SU-DHL-6 (cell line): ENCODE results near the gene CHODL.

Source experiments
- H2AFZ ChIP-seq: fragments of 200-600 bp; sonication (generic); 2 replicates; pipeline ENCODE4 v1.6.1; 2014; ENCODE audit warnings: low read depth, mild to moderate bottlenecking, moderate library complexity, mixed read lengths, antibody characterized with exemption, low read length; ENCODE audit not compliant: severe bottlenecking
- H3F3A ChIP-seq: fragments of 200-600 bp; shearing (Covaris generic); 2 replicates; pipeline ENCODE4 v1.6.0; 2016; ENCODE audit warnings: antibody characterized with exemption, mild to moderate bottlenecking; ENCODE audit not compliant: insufficient read depth
- H3K27ac ChIP-seq: fragments of 200-600 bp; sonication (generic); 2 replicates; pipeline ENCODE4 v1.5.1; 2016; ENCODE audit warnings: low read depth, mild to moderate bottlenecking, low read length, moderate library complexity, mixed read lengths
- H3K27me3 ChIP-seq: fragments of 200-600 bp; sonication (generic), shearing (Covaris generic); 2 replicates; pipeline ENCODE4 v1.6.0; 2014; ENCODE audit warnings: mild to moderate bottlenecking, low read length
- H3K36me3 ChIP-seq: fragments of 200-600 bp; sonication (generic); 2 replicates; pipeline ENCODE4 v1.6.1; 2014; ENCODE audit warnings: mild to moderate bottlenecking, low read length, mixed read lengths
- H3K4me2 ChIP-seq: fragments of 300-600, 200-600 bp; shearing (Covaris generic), sonication (generic); 2 replicates; pipeline ENCODE4 v1.6.0; 2014; ENCODE audit warnings: low read length, low read depth, mild to moderate bottlenecking; ENCODE audit not compliant: poor library complexity, severe bottlenecking
- H3K4me3 ChIP-seq: fragments of 200-600 bp; sonication (generic); 2 replicates; pipeline ENCODE4 v1.5.1; 2014; ENCODE audit warnings: antibody characterized with exemption, low read length, mild to moderate bottlenecking, mixed read lengths; ENCODE audit not compliant: insufficient read depth, poor library complexity, severe bottlenecking
- H3K79me2 ChIP-seq: fragments of 200-600 bp; sonication (generic); 2 replicates; pipeline ENCODE4 v1.6.1; 2014; ENCODE audit warnings: mild to moderate bottlenecking, low read length, moderate library complexity; ENCODE audit not compliant: insufficient read depth
- H3K9ac ChIP-seq: fragments of 200-600 bp; sonication (generic); 2 replicates; pipeline ENCODE4 v1.7.0; 2014; ENCODE audit warnings: mild to moderate bottlenecking, low read length
- H3K9me2 ChIP-seq: fragments of 200-600 bp; sonication (generic); replicated peaks from 2 replicates; pipeline ENCODE4 v1.6.1; 2014; ENCODE audit warnings: low read length; ENCODE audit not compliant: insufficient read depth
- H3K9me3 ChIP-seq: fragments of 200-600 bp; sonication (generic); 2 replicates; pipeline ENCODE4 v1.6.1; 2014; ENCODE audit warnings: low read length, mixed read lengths; ENCODE audit not compliant: insufficient read depth
- H4K20me1 ChIP-seq: fragments of 200-600 bp; sonication (generic); 2 replicates; pipeline ENCODE4 v1.6.1; 2014; ENCODE audit warnings: low read depth, mild to moderate bottlenecking, antibody characterized with exemption, low read length, moderate library complexity, mixed read lengths
- EZH2phosphoT487 ChIP-seq: fragments of 200-600 bp; sonication (generic), shearing (Covaris generic); conservative IDR thresholded peaks from 2 replicates; pipeline ENCODE4 v1.6.1; 2018; ENCODE audit warnings: mild to moderate bottlenecking, antibody characterized with exemption, low read length, moderate library complexity, mixed read lengths
- TF ChIP-seq, protein P1 (sequence below): fragments of 200-600 bp; sonication (generic); IDR thresholded peaks from one replicate; pipeline ENCODE4 v1.5.1; 2017; ENCODE audit warnings: antibody characterized with exemption, mild to moderate bottlenecking, low read length, moderate library complexity; ENCODE audit not compliant: insufficient read depth, poor library complexity, severe bottlenecking

The CHODL gene

DNA sequence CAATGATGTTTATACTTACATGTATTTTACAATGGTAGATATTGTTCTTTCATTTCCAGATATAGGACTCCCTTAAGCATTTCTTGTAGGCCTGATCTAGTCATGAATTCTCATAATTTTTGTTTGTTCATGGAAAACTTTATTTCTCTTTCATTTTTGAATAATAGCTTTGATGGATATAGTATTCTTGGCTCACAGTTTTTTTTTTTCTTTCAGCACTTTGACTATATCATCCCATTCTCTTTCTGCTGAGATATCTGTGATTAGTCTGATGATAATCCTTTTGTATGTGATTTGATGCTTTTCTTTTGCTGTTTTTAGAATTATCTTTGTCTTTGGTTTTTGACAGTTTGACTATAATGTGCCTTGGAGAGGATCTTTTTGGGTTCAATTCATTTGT lies 24.1 kb upstream of the CHODL start:
- Histone ChIP-seq H3K4me2 (no peak overlapping the region), H3K36me3 (peaks cover 6% of the 10 kb centered on the region; the same call in 1 of the 2 replicates), H3K27ac (no peak overlapping the region), H3K9me2 (no peaks in the 10 kb centered on the region), H3K4me3 (no peak overlapping the region), H2AFZ (no peak overlapping the region), H3F3A (no peaks in the 10 kb centered on the region), H3K27me3 (no peaks in the 10 kb centered on the region), H3K9ac (no peak overlapping the region), H4K20me1 (no peaks in the 10 kb centered on the region), H3K79me2 (no peaks in the 10 kb centered on the region), H3K9me3 (peaks cover 5% of the 10 kb centered on the region; the same call in 1 of the 2 replicates)
- no peak for TF ChIP-seq EZH2phosphoT487
- TF ChIP-seq, protein P1, sequence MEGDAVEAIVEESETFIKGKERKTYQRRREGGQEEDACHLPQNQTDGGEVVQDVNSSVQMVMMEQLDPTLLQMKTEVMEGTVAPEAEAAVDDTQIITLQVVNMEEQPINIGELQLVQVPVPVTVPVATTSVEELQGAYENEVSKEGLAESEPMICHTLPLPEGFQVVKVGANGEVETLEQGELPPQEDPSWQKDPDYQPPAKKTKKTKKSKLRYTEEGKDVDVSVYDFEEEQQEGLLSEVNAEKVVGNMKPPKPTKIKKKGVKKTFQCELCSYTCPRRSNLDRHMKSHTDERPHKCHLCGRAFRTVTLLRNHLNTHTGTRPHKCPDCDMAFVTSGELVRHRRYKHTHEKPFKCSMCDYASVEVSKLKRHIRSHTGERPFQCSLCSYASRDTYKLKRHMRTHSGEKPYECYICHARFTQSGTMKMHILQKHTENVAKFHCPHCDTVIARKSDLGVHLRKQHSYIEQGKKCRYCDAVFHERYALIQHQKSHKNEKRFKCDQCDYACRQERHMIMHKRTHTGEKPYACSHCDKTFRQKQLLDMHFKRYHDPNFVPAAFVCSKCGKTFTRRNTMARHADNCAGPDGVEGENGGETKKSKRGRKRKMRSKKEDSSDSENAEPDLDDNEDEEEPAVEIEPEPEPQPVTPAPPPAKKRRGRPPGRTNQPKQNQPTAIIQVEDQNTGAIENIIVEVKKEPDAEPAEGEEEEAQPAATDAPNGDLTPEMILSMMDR: no peak

DNA sequence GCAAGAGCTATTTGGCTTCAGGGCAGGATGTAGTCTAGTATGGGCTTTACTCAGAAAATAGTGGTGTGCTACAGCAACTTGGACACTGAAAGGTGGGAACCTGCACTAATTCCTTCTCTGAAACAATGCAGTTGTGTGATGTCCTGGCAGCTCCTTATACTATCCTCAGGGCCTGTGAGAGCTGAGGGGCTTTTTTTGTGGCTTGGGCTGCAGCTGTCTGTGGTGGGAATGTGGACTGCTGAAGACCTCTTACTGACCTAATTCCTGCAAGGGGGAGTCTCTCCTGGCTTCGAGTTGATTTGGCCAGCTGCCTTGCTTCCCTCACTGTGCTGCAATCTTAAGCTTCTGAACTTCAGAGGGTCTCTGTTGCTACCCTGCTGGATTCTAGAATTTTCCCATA lies 22.3 kb upstream of the CHODL start:
- no peak overlapping the region for H3K27ac ChIP-seq
- no peaks in the 10 kb centered on the region for H3F3A ChIP-seq
- H3K9ac ChIP-seq: no peak overlapping the region
- no peaks in the 10 kb centered on the region for H3K9me2 ChIP-seq
- H3K4me2 ChIP-seq: no peak overlapping the region
- H3K9me3 ChIP-seq: peaks cover 5% of the 10 kb centered on the region; the same call in 1 of the 2 replicates
- TF ChIP-seq, protein P1: no peak
- TF ChIP-seq EZH2phosphoT487: no peak
- H4K20me1 ChIP-seq: no peaks in the 10 kb centered on the region
- H3K4me3 ChIP-seq: no peak overlapping the region
- H2AFZ ChIP-seq: no peak overlapping the region
- no peaks in the 10 kb centered on the region for H3K27me3 ChIP-seq
- H3K36me3 ChIP-seq: peaks cover 6% of the 10 kb centered on the region; the same call in 1 of the 2 replicates
- no peaks in the 10 kb centered on the region for H3K79me2 ChIP-seq

DNA sequence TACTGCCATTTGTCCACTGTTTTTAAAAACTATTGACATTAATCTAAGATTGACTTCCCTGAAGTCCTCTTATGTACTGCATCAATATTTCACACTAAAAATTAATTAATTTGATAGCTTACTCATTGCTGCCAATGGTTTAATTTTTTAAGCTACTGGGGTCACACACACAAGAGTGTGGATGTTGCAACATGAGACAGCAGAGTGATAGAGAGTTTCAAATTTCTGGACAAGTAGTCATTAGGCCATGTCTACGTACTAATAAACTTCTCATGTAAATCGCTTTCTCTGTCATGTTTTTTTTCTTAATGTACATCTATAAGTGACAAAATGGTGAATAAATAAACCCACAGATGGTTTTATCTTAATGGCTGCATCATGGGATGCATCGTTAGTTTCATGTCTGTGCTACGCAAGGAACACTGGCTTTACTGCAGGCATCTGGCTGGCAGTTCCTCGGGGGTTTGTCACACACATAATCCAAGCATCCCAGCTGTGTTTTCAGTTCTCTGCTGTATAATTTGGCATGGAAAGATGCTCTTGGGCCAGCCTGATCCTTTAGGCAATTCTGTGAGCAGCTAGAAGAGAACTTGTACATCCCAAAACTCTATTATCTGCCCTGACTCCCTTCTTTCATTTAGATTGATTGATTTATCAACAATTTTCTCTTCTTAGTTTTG lies 16.4 kb upstream of the CHODL start:
- Histone ChIP-seq H3K4me2 (no peak overlapping the region), H3K79me2 (no peaks in the 10 kb centered on the region), H2AFZ (no peak overlapping the region), H3K9ac (no peak overlapping the region), H3K27me3 (no peaks in the 10 kb centered on the region), H3K9me3 (no peaks in the 10 kb centered on the region), H4K20me1 (no peaks in the 10 kb centered on the region), H3K9me2 (no peaks in the 10 kb centered on the region), H3K27ac (no peak overlapping the region), H3K4me3 (no peak overlapping the region), H3K36me3 (no peaks in the 10 kb centered on the region), H3F3A (no peaks in the 10 kb centered on the region)
- TF ChIP-seq, protein P1: no peak
- no peak for TF ChIP-seq EZH2phosphoT487
